ENCODE results near the gene DAB2IP.
A peak's percentile ranks its signal among the peaks of the same experiment; 100 is the strongest.

DAB2IP gene

DNA sequence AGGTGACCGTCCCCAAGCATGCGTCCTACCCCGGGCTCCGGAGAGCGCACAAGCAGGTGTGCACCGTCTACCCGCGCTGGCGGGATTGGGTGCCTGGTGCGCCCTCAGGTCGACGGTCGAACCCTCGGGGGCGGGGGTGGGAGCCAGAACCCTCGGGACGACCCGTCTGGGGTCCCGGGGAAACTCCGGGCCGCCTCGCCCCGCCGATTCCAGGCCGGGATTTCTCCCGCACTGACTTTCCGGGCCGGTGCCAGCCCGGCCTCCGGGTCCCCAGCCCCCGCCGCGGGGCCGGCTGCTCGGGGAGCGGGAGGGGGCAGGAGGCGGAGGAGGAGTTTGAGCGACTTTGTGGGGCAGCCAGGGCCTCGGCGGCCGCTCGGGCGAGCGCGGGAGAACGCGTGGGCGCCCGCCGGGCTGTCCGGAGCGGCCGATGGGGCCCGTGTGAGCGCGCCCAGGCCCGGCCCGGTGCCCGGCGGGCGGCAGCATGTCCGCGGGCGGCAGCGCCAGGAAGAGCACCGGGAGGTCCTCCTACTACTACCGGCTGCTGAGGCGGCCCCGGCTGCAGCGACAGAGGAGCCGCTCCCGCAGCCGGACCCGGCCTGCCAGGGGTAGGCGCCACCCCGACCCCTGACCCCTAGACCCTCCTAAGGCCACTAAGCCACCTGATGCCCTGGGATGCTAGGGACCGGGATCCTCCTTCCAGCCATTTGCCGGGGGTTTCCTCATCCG is at the start of gene DAB2IP:
TSS of gene DAB2IP (plus strand) at position 340 of the 726 bp plus-strand sequence. CDS start at position 482, 142 bp downstream.
- H3K9me3 ChIP-seq (ENCODE audit: low read length), result no peaks in the 10 kb centered on the region
- H4K20me1 ChIP-seq (ENCODE audit: insufficient read depth, low read length), result no peaks in the 10 kb centered on the region
- no peak within 1 kb of the TSS for H3K9ac ChIP-seq (ENCODE audit: low read length)
- H3K4me3 ChIP-seq (ENCODE audit: low read depth, low read length, poor library complexity, severe bottlenecking), result peak within 1 kb of the TSS; percentile 30
- TF ChIP-seq EZH2 (IDR thresholded peaks at IDR 0.05; ENCODE audit: borderline replicate concordance, low read length), result no peak
- TF ChIP-seq, protein P1, sequence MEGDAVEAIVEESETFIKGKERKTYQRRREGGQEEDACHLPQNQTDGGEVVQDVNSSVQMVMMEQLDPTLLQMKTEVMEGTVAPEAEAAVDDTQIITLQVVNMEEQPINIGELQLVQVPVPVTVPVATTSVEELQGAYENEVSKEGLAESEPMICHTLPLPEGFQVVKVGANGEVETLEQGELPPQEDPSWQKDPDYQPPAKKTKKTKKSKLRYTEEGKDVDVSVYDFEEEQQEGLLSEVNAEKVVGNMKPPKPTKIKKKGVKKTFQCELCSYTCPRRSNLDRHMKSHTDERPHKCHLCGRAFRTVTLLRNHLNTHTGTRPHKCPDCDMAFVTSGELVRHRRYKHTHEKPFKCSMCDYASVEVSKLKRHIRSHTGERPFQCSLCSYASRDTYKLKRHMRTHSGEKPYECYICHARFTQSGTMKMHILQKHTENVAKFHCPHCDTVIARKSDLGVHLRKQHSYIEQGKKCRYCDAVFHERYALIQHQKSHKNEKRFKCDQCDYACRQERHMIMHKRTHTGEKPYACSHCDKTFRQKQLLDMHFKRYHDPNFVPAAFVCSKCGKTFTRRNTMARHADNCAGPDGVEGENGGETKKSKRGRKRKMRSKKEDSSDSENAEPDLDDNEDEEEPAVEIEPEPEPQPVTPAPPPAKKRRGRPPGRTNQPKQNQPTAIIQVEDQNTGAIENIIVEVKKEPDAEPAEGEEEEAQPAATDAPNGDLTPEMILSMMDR (IDR thresholded peaks at IDR 0.05; ENCODE audit: low read length), result no peak
- no peak within 1 kb of the TSS for H3K27ac ChIP-seq (ENCODE audit: low read depth, low read length, poor library complexity, severe bottlenecking)
- H3K4me2 ChIP-seq (ENCODE audit: low read length), result peak within 1 kb of the TSS; percentile 43; the same call in 1 of the 2 replicates
- H2AFZ ChIP-seq (ENCODE audit: low read length), result no peak within 1 kb of the TSS
- H3K9me2 ChIP-seq (ENCODE audit: low read depth, low read length), result no peaks in the 10 kb centered on the region
- no peaks in the 10 kb centered on the region for H3F3A ChIP-seq (ENCODE audit: insufficient read depth, low read length)
- peaks cover 17% of the 10 kb centered on the region for H3K27me3 ChIP-seq (ENCODE audit: insufficient read depth, low read length)
- no peaks in the 10 kb centered on the region for H3K79me2 ChIP-seq (ENCODE audit: insufficient read depth, low read length)
- H3K4me1 ChIP-seq (ENCODE audit: insufficient read depth, low read length, severe bottlenecking), result peaks cover 6% of the 10 kb centered on the region
- no peaks in the 10 kb centered on the region for H3K36me3 ChIP-seq (ENCODE audit: insufficient read depth, low read length)

DNA sequence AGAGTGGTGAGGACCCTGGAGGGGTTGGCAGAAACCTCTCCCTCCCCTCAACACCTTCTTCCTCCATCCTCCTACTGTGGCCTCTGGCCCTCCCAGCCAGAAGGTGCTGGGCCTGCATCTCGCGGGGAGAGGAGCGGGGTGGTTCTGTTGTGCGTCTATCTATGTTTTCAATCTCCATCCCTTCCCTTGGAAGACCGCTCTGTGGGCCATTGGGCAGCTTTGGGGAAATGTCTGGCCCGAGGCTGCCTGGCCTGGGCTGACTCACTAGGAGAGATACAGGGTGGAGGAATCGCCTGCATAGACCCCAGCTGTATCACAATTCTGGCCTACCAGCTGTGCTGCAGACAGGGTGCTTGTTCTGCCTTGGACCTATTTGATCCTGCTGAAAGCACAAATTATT is 48.4 kb upstream of the DAB2IP start:
- H4K20me1 ChIP-seq (ENCODE audit: insufficient read depth, low read length), result no peaks in the 10 kb centered on the region
- H2AFZ ChIP-seq (ENCODE audit: low read length), result no peak overlapping the region
- no peaks in the 10 kb centered on the region for H3K36me3 ChIP-seq (ENCODE audit: insufficient read depth, low read length)
- no peak overlapping the region for H3K4me3 ChIP-seq (ENCODE audit: low read depth, low read length, poor library complexity, severe bottlenecking)
- no peak for TF ChIP-seq EZH2 (IDR thresholded peaks at IDR 0.05; ENCODE audit: borderline replicate concordance, low read length)
- TF ChIP-seq, protein P1 (IDR thresholded peaks at IDR 0.05; ENCODE audit: low read length), result no peak
- no peaks in the 10 kb centered on the region for H3K9me2 ChIP-seq (ENCODE audit: low read depth, low read length)
- H3K79me2 ChIP-seq (ENCODE audit: insufficient read depth, low read length), result no peaks in the 10 kb centered on the region
- no peak overlapping the region for H3K9ac ChIP-seq (ENCODE audit: low read length)
- no peak overlapping the region for H3K27ac ChIP-seq (ENCODE audit: low read depth, low read length, poor library complexity, severe bottlenecking)
- no peaks in the 10 kb centered on the region; the same call in 1 of the 2 replicates for H3K27me3 ChIP-seq (ENCODE audit: insufficient read depth, low read length)
- no peak overlapping the region for H3K4me2 ChIP-seq (ENCODE audit: low read length)
- H3K9me3 ChIP-seq (ENCODE audit: low read length), result no peaks in the 10 kb centered on the region
- no peaks in the 10 kb centered on the region for H3K4me1 ChIP-seq (ENCODE audit: insufficient read depth, low read length, severe bottlenecking)
- H3F3A ChIP-seq (ENCODE audit: insufficient read depth, low read length), result no peaks in the 10 kb centered on the region

DNA sequence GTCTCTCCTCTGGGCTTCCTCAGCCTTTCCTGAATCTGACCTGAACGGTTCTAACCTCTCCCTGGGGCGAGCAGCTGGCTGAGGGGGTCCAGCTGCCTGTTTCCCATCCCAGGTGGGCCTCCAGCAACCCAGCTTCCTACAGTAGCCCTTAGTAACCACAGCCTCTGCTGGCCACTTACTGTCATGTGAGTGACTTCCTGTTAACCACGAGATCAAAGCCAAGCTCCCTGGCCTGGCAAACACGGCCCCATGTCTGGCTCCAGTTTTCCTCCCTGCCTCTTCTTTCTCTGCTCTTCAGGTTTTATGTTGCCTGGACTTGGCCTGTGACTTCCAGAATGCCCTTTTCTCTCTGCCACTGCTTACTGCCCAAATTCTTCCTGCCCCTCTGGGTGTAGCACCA is 47.2 kb upstream of the DAB2IP start:
- Histone ChIP-seq H3K27ac (ENCODE audit: low read depth, low read length, poor library complexity, severe bottlenecking) (no peak overlapping the region), H3K36me3 (ENCODE audit: insufficient read depth, low read length) (no peaks in the 10 kb centered on the region)

More for the DNA sequence above, 47.2 kb upstream of the DAB2IP start:
- H2AFZ ChIP-seq (ENCODE audit: low read length), result no peak overlapping the region
- H3K4me1 ChIP-seq (ENCODE audit: insufficient read depth, low read length, severe bottlenecking), result no peaks in the 10 kb centered on the region
- H3K9me3 ChIP-seq (ENCODE audit: low read length), result no peaks in the 10 kb centered on the region
- no peaks in the 10 kb centered on the region for H3K9me2 ChIP-seq (ENCODE audit: low read depth, low read length)
- no peaks in the 10 kb centered on the region for H3K79me2 ChIP-seq (ENCODE audit: insufficient read depth, low read length)
- no peaks in the 10 kb centered on the region for H3F3A ChIP-seq (ENCODE audit: insufficient read depth, low read length)
- no peak overlapping the region for H3K9ac ChIP-seq (ENCODE audit: low read length)
- TF ChIP-seq, protein P1 (IDR thresholded peaks at IDR 0.05; ENCODE audit: low read length), result no peak
- H4K20me1 ChIP-seq (ENCODE audit: insufficient read depth, low read length), result no peaks in the 10 kb centered on the region
- H3K27me3 ChIP-seq (ENCODE audit: insufficient read depth, low read length), result no peaks in the 10 kb centered on the region; the same call in 1 of the 2 replicates
- H3K4me3 ChIP-seq (ENCODE audit: low read depth, low read length, poor library complexity, severe bottlenecking), result no peak overlapping the region
- H3K4me2 ChIP-seq (ENCODE audit: low read length), result no peak overlapping the region

All from OCI-LY1 (cell line).